Measurements from ENCODE around the gene CELA2B. TPM values are rescaled to one million over a fixed set of nuclear protein-coding genes. Genes with fewer than 3 reads are reported as not detected.

CELA2B gene
- polyA plus RNA-seq, 1 of the 3 experiments (the other 2 are of a cell fraction): not detected

DNA sequence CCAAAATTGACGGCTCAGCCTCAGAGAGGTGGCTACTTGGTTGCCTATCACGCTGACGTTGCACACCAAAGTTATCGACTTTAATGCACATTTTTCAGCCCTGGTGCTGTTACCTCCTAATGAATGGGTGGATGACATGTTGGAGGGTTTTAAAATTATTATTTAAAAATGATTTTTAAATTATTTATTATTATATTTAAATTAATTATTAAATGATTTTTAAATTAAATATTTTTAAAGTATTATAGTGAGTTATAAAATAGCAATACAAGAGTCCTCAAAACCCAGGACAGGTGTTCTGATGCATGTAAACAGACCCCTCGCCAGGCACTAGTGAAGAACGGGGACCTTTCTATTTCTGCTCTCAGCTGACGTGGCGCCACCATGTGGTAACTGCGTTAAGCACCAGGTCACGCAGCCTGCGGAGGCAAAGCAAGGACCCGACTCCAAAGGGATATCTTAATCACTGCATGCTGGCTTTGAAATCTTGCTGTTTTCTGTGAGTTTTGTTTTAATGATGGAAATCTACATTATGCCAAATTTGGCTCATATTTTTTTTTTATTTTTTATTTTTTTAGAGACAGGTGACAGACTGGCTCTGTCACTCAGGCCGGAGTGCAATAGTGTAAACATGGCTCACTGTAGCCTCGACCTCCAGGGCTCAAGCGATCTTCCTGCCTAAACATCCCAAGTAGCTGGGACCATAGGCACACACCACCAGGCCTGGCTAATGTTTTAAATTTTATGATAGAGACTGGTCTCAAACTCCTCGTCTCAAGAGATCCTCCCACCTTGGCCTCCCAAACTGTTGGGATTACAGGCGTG is 25.5 kb downstream of the CELA2B start (continued):
- TF ChIP-seq RCOR1 (IDR thresholded peaks at IDR 0.05; ENCODE audit: low read length) (no peak), GABPA (IDR thresholded peaks at IDR 0.05; ENCODE audit: low read depth) (no peak), JUND (IDR thresholded peaks at IDR 0.05) (no peak)
- TF ChIP-seq, protein P1, sequence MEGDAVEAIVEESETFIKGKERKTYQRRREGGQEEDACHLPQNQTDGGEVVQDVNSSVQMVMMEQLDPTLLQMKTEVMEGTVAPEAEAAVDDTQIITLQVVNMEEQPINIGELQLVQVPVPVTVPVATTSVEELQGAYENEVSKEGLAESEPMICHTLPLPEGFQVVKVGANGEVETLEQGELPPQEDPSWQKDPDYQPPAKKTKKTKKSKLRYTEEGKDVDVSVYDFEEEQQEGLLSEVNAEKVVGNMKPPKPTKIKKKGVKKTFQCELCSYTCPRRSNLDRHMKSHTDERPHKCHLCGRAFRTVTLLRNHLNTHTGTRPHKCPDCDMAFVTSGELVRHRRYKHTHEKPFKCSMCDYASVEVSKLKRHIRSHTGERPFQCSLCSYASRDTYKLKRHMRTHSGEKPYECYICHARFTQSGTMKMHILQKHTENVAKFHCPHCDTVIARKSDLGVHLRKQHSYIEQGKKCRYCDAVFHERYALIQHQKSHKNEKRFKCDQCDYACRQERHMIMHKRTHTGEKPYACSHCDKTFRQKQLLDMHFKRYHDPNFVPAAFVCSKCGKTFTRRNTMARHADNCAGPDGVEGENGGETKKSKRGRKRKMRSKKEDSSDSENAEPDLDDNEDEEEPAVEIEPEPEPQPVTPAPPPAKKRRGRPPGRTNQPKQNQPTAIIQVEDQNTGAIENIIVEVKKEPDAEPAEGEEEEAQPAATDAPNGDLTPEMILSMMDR (IDR thresholded peaks at IDR 0.05): peak; percentile 75
- TF ChIP-seq, protein P2, sequence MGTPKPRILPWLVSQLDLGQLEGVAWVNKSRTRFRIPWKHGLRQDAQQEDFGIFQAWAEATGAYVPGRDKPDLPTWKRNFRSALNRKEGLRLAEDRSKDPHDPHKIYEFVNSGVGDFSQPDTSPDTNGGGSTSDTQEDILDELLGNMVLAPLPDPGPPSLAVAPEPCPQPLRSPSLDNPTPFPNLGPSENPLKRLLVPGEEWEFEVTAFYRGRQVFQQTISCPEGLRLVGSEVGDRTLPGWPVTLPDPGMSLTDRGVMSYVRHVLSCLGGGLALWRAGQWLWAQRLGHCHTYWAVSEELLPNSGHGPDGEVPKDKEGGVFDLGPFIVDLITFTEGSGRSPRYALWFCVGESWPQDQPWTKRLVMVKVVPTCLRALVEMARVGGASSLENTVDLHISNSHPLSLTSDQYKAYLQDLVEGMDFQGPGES (IDR thresholded peaks at IDR 0.05; ENCODE audit: low read depth, low read length): no peak
- TF ChIP-seq, protein P3, sequence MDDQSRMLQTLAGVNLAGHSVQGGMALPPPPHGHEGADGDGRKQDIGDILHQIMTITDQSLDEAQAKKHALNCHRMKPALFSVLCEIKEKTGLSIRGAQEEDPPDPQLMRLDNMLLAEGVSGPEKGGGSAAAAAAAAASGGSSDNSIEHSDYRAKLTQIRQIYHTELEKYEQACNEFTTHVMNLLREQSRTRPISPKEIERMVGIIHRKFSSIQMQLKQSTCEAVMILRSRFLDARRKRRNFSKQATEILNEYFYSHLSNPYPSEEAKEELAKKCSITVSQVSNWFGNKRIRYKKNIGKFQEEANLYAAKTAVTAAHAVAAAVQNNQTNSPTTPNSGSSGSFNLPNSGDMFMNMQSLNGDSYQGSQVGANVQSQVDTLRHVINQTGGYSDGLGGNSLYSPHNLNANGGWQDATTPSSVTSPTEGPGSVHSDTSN (IDR thresholded peaks at IDR 0.05): no peak
- TF ChIP-seq, protein P4, sequence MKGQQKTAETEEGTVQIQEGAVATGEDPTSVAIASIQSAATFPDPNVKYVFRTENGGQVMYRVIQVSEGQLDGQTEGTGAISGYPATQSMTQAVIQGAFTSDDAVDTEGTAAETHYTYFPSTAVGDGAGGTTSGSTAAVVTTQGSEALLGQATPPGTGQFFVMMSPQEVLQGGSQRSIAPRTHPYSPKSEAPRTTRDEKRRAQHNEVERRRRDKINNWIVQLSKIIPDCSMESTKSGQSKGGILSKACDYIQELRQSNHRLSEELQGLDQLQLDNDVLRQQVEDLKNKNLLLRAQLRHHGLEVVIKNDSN (IDR thresholded peaks at IDR 0.05; ENCODE audit: borderline replicate concordance, low read depth): no peak

DNA sequence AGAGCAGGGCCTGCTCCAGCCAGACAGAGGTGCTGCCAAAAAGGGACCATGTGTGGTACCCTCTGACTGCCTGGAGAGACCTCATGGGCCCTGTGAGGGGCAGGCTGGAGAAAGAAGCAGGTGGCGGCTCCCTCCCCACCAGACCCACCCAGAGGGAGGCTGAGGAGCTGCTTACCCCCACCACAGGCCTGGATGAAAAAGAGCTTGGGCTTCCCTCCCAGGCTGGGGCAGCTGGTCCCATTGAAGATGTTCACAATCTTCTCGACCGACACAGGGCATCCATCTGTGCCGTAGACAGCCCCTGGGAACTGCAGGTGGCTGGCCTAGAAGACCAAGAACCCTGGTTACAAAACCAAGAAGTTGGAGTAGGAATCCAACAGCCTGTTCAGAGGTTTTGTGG is 28.5 kb downstream of the CELA2B start:
- ChIA-PET POLR2A (no interaction called here), CTCF (no interaction called here)
- Histone ChIP-seq H3K27ac (ENCODE audit: low read depth in 2 of 2, low read length in 1 of 2) (no peak overlapping the region), H2AFZ (ENCODE audit: low read depth) (no peak overlapping the region), H3K27me3 (ENCODE audit: insufficient read depth) (no peaks in the 10 kb centered on the region), H3K4me3 (ENCODE audit: low read depth in 2 of 2, low read length in 1 of 2) (no peak overlapping the region), H3K9me3 (no peaks in the 10 kb centered on the region), H4K20me1 (ENCODE audit: insufficient read depth) (no peaks in the 10 kb centered on the region), H3K4me1 (ENCODE audit: control insufficient read depth in 1 of 2, insufficient read depth in 2 of 2, low read depth in 1 of 2, low read length in 1 of 2) (no peaks in the 10 kb centered on the region; a peak in 1 of 4 replicates), H3K79me2 (ENCODE audit: insufficient read depth) (no peaks in the 10 kb centered on the region), H3F3A (replicated peaks; ENCODE audit: insufficient read depth) (peaks cover 3% of the 10 kb centered on the region), H3K9me2 (no peaks in the 10 kb centered on the region), H3K9ac (no peak overlapping the region), H3K4me2 (no peak overlapping the region), H3K36me3 (replicated peaks in 1 of 2; ENCODE audit: control insufficient read depth in 1 of 2, insufficient read depth in 2 of 2, low read length in 1 of 2) (peaks cover 0 to 18% of the 10 kb centered on the region in 2 experiments)
- 73% methylated on average over 3 of the region's 4 CpGs for WGBS (ENCODE audit: low lambda C conversion rate)
- no peak for DNase-seq
- TF ChIP-seq TCF12 (IDR thresholded peaks at IDR 0.05) (no peak), RAD21 (IDR thresholded peaks at IDR 0.05; ENCODE audit: low read length) (no peak), SIN3A (IDR thresholded peaks at IDR 0.05; ENCODE audit: borderline replicate concordance, low read depth, low read length) (no peak), MXI1 (IDR thresholded peaks at IDR 0.05; ENCODE audit: low read depth, low read length) (no peak)
- TF ChIP-seq, protein P5, sequence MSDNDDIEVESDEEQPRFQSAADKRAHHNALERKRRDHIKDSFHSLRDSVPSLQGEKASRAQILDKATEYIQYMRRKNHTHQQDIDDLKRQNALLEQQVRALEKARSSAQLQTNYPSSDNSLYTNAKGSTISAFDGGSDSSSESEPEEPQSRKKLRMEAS (IDR thresholded peaks at IDR 0.05; ENCODE audit: low read depth): no peak

All from SK-N-SH (cell line).